GM12878 (cell line): ENCODE measurements around the gene LSM3. TPM values are rescaled to one million over a fixed set of nuclear protein-coding genes. Genes with fewer than 3 reads are reported as not detected.

ENCODE experiments used
- ATAC-seq: fragments of 200-7000 bp; cut with Tn5 transposase; 3 replicates; pipeline ENCODE4 v1.9.1; 2020; ENCODE audit warnings: mild to moderate bottlenecking, moderate library complexity
- BruUV-seq: library from RNA; stranded (reverse); fragments of 400-500 nt; replicated peaks from 2 replicates; lab custom pipeline; 2021; lab: Mats Ljungman, UMichigan
- CTCF ChIA-PET: fragments of 300-600 bp; sonication (Branson Sonifier 250); formaldehyde crosslinking; extraction: SDS; loops from one replicate; lab custom pipeline; 2021; ENCODE audit warnings: inconsistent platforms; lab: Yijun Ruan, JAX
- POLR2A ChIA-PET: fragments of 350-600 bp; formaldehyde crosslinking; extraction: SDS; loops from one replicate; lab custom pipeline; 2021; ENCODE audit warnings: inconsistent platforms; lab: Charles Lee
- RAD21 ChIA-PET: fragments of 300-600 bp; sonication (Branson Sonifier 250); formaldehyde crosslinking; loops from one replicate; lab custom pipeline; 2023; ENCODE audit warnings: antibody characterized with exemption; ENCODE audit not compliant: unreplicated experiment; lab: Charles Lee
- SMC1A ChIA-PET: fragments of 300-600 bp; sonication (Branson Sonifier 250); formaldehyde crosslinking; loops from one replicate; lab custom pipeline; 2023; ENCODE audit not compliant: unreplicated experiment, uncharacterized antibody; lab: Charles Lee
- DNase-seq: peaks from one replicate; pipeline ENCODE4 v3.0.0-alpha.2; 2011; ENCODE audit warnings: low read depth, low spot score
- FAIRE-seq: peaks from 3 replicates; lab custom pipeline; 2011; peaks lifted over from hg19 to GRCh38; lab: Jason Lieb, UNC
- H2AFZ ChIP-seq: 2 replicates; pipeline ENCODE4 v1.6.0; 2011; ENCODE audit warnings: low read depth, low read length, control low read depth; ENCODE audit not compliant: control insufficient read depth
- H3K27ac ChIP-seq: 2 replicates; pipeline ENCODE4 v1.5.1; 2011; ENCODE audit warnings: control low read depth; ENCODE audit not compliant: control insufficient read depth, insufficient read depth
- H3K27me3 ChIP-seq, 2 experiments: replicated peaks in 1 of 2; 2 replicates each; pipeline versions ENCODE4 v1.6.0 to v1.6.1; 2011; ENCODE audit warnings: low read length in 1 of 2; ENCODE audit not compliant: control insufficient read depth in 2 of 2, insufficient read depth in 2 of 2
- H3K36me3 ChIP-seq, 2 experiments: 2 replicates each; pipeline ENCODE4 v1.5.1; 2011; ENCODE audit warnings: low read length in 1 of 2; ENCODE audit not compliant: control insufficient read depth in 2 of 2, insufficient read depth in 2 of 2
- H3K4me1 ChIP-seq: 2 replicates; pipeline ENCODE4 v1.6.1; 2011; ENCODE audit warnings: mild to moderate bottlenecking, low read length, moderate library complexity, mixed read lengths; ENCODE audit not compliant: control insufficient read depth, insufficient read depth
- H3K4me2 ChIP-seq: 2 replicates; pipeline ENCODE4 v1.6.0; 2011; ENCODE audit warnings: control low read depth; ENCODE audit not compliant: control insufficient read depth, insufficient read depth
- H3K4me3 ChIP-seq: fragments of 200-600 bp; sonication (generic); 2 replicates; pipeline ENCODE4 v1.5.1; 2016
- H3K79me2 ChIP-seq: 2 replicates; pipeline ENCODE4 v1.6.0; 2011; ENCODE audit warnings: low read length; ENCODE audit not compliant: control insufficient read depth, insufficient read depth
- H3K9ac ChIP-seq: 2 replicates; pipeline ENCODE4 v1.8.0; 2011; ENCODE audit warnings: low read length, control low read depth, mixed read lengths; ENCODE audit not compliant: control insufficient read depth, insufficient read depth
- H3K9me3 ChIP-seq: replicated peaks from 3 replicates; pipeline ENCODE4 v1.5.1; 2011; ENCODE audit warnings: mild to moderate bottlenecking, low read length; ENCODE audit not compliant: control insufficient read depth, insufficient read depth
- H4K20me1 ChIP-seq: 2 replicates; pipeline ENCODE4 v1.6.0; 2011; ENCODE audit not compliant: control insufficient read depth, insufficient read depth
- FOXM1 ChIP-seq: IDR thresholded peaks from 2 replicates; pipeline ENCODE4 v1.6.1; 2012; ENCODE audit warnings: low read depth, mild to moderate bottlenecking, inconsistent platforms, low read length, moderate library complexity
- MTA2 ChIP-seq: fragments of 450-650 bp; IDR thresholded peaks from 2 replicates; pipeline ENCODE4 v1.6.1; 2016; ENCODE audit warnings: low read depth, mild to moderate bottlenecking, moderate library complexity
- MXI1 ChIP-seq: fragments of 150-350 bp; IDR thresholded peaks from 2 replicates; pipeline ENCODE4 v1.6.1; 2011; ENCODE audit warnings: low read depth, mild to moderate bottlenecking, inconsistent platforms, low read length, improper control_type of control experiment
- NFYA ChIP-seq: IDR thresholded peaks from 2 replicates; pipeline ENCODE4 v1.6.1; 2011; ENCODE audit warnings: low read depth, mild to moderate bottlenecking, low read length, improper control_type of control experiment, borderline replicate concordance
- POLR2A ChIP-seq: IDR thresholded peaks from 2 replicates; pipeline ENCODE4 v1.6.1; 2011; ENCODE audit warnings: low read depth, mild to moderate bottlenecking, low read length
- RCOR1 ChIP-seq: conservative IDR thresholded peaks from 2 replicates; pipeline ENCODE4 v1.6.1; 2012; ENCODE audit warnings: low read depth, low read length, improper control_type of control experiment
- SIN3A ChIP-seq: IDR thresholded peaks from 2 replicates; pipeline ENCODE4 v1.6.1; 2012; ENCODE audit warnings: low read depth, low read length, improper control_type of control experiment
- SPI1 ChIP-seq: IDR thresholded peaks from 2 replicates; pipeline ENCODE4 v1.6.1; 2011; ENCODE audit warnings: low read depth, mild to moderate bottlenecking, low read length, moderate library complexity, borderline replicate concordance; ENCODE audit not compliant: insufficient read depth
- SRF ChIP-seq, 2 experiments: IDR thresholded peaks; 2 replicates each; pipeline ENCODE4 v1.6.1; 2011; ENCODE audit warnings: low read depth in 2 of 2, low read length in 2 of 2, mild to moderate bottlenecking in 1 of 2, moderate library complexity in 1 of 2
- SUZ12 ChIP-seq: fragments of 200-600 bp; sonication (generic); IDR thresholded peaks from one replicate; pipeline ENCODE4 v1.6.1; 2018; ENCODE audit warnings: antibody characterized with exemption, mild to moderate bottlenecking; ENCODE audit not compliant: unreplicated experiment
- TBL1XR1 ChIP-seq: IDR thresholded peaks from 2 replicates; pipeline ENCODE4 v1.6.1; 2012; ENCODE audit warnings: low read depth, low read length, improper control_type of control experiment
- TCF3 ChIP-seq: IDR thresholded peaks from 2 replicates; pipeline ENCODE4 v1.6.1; 2012; ENCODE audit warnings: low read depth, mild to moderate bottlenecking, low read length, borderline replicate concordance; ENCODE audit not compliant: insufficient read depth
- ZBED1 ChIP-seq: IDR thresholded peaks from 2 replicates; pipeline ENCODE4 v1.6.1; 2016; ENCODE audit warnings: borderline replicate concordance
- ZNF622 ChIP-seq: fragments of 450-650 bp; IDR thresholded peaks from 2 replicates; pipeline ENCODE4 v1.6.1; 2017; ENCODE audit warnings: mild to moderate bottlenecking, inconsistent platforms
- ZZZ3 ChIP-seq: IDR thresholded peaks from 2 replicates; pipeline ENCODE4 v1.6.1; 2011; ENCODE audit warnings: low read depth; ENCODE audit not compliant: control insufficient read depth, insufficient read length
- WGBS: methylation state at CpG from one replicate; pipeline ENCODE4 v1.1.6; 2016; ENCODE audit warnings: low lambda C conversion rate; ENCODE audit not compliant: insufficient replicate concordance, insufficient coverage; ENCODE audit errors: missing lambda C conversion rate; 5-methylcytosine and 5-hydroxymethylcytosine counted together
- in situ Hi-C: fragments of 300-500 bp; cut with MboI; formaldehyde crosslinking; loops from 9 replicates; pipeline ENCODE4 v1.14.3; 2018; ENCODE audit warnings: mixed read lengths
- intact Hi-C: fragments of 100-400 bp; cut with micrococcal nuclease; formaldehyde crosslinking; loops from one replicate; pipeline ENCODE4 v1.14.2; 2022; ENCODE audit not compliant: unreplicated experiment
- polyA plus RNA-seq, 11 experiments: library from polyadenylated mRNA; depleted of rRNA in 4 of 11; unstranded in 6 of 11; stranded (reverse) in 5 of 11; fragments of >200 nt; fragmentation: Nextera tagmentation in 4 of 11; fragmentation: Illumina TruSeq in 1 of 11; extraction: Ambion mirVana in 4 of 11; extraction: Trizol in 1 of 11; gene quantifications; 1 replicate in 1 of 11; 2 replicates in 10 of 11; pipeline versions ENCODE4 v1.2.1 to v1.2.3, GENCODE V29; 2011 to 2016; ENCODE audit warnings: inconsistent platforms in 2 of 11, missing spikeins in 2 of 11, low read depth in 1 of 11
- total RNA-seq, 4 experiments: library from RNA; depleted of rRNA in 3 of 4; stranded (reverse); fragments of >200 nt in 3 of 4; fragmentation: Illumina TruSeq in 1 of 4; extraction: Trizol in 1 of 4; gene quantifications; 2 replicates each; pipeline versions ENCODE4 v1.2.1 to v1.2.3, GENCODE V29; 2013 to 2021
- TF ChIP-seq, protein P1 (sequence below): fragments of 150-350 bp; IDR thresholded peaks from 2 replicates; pipeline ENCODE4 v1.6.1; 2014; ENCODE audit warnings: mild to moderate bottlenecking, low read depth, low read length
- TF ChIP-seq, protein P2 (sequence below): fragments of 450-650 bp; IDR thresholded peaks from 2 replicates; pipeline ENCODE4 v1.6.1; 2017; ENCODE audit warnings: low read depth, mild to moderate bottlenecking, moderate library complexity

The LSM3 gene
- total and polyA plus RNA-seq, 10 of the 15 experiments (the other 5 are each of a cell fraction or from before 2014, with no cell fraction given): 15.5 to 111 (median 29.1) TPM

DNA sequence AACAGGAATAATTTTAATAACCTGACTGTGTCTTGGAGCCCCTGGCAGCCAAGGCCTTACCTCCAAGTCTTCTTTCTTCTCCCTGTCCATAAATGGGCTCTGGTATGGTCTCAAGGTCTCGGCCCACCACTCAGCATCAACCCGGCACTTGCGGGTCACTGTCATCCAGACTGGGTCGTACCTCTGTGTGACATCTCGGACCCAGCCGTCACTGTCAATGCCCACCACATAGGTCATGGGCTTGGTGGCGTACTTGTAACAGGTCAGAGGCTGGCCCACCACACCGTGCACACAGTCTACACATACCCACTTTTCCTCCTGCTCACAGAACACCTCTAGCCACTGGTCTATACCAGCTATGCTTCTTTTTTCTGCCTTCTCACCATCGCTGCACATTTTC is 20.7 kb upstream of the LSM3 start:
- H3K4me1 ChIP-seq: no peaks in the 10 kb centered on the region
- POLR2A ChIA-PET: no interaction called here
- TF ChIP-seq ZNF622: no peak
- TF ChIP-seq, protein P1, sequence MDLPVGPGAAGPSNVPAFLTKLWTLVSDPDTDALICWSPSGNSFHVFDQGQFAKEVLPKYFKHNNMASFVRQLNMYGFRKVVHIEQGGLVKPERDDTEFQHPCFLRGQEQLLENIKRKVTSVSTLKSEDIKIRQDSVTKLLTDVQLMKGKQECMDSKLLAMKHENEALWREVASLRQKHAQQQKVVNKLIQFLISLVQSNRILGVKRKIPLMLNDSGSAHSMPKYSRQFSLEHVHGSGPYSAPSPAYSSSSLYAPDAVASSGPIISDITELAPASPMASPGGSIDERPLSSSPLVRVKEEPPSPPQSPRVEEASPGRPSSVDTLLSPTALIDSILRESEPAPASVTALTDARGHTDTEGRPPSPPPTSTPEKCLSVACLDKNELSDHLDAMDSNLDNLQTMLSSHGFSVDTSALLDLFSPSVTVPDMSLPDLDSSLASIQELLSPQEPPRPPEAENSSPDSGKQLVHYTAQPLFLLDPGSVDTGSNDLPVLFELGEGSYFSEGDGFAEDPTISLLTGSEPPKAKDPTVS: no peak
- TF ChIP-seq FOXM1: no peak
- no peak for TF ChIP-seq MTA2
- no peak for TF ChIP-seq TCF3
- no peak for TF ChIP-seq SIN3A
- no peak overlapping the region for H3K27ac ChIP-seq
- in situ Hi-C loops: no loop called here
- no peak overlapping the region for H3K9ac ChIP-seq
- WGBS: 93% methylated on average over 9 of the region's 9 CpGs
- peaks cover 10 to 47% of the 10 kb centered on the region in 2 experiments for H3K36me3 ChIP-seq
- H3K27me3 ChIP-seq: no peaks in the 10 kb centered on the region
- peaks cover 9% of the 10 kb centered on the region; the same call in 2 of the 3 replicates for H3K9me3 ChIP-seq
- H3K4me2 ChIP-seq: no peak overlapping the region
- SMC1A ChIA-PET: no interaction called here
- H4K20me1 ChIP-seq: no peaks in the 10 kb centered on the region
- intact Hi-C loops: no loop called here
- RAD21 ChIA-PET: no interaction called here
- ATAC-seq (no peak), FAIRE-seq (no peak), DNase-seq (no peak)
- no peak overlapping the region for H2AFZ ChIP-seq
- CTCF ChIA-PET: no interaction called here
- no peaks in the 10 kb centered on the region for H3K79me2 ChIP-seq
- BruUV-seq: no TSS peak
- H3K4me3 ChIP-seq: no peak overlapping the region

DNA sequence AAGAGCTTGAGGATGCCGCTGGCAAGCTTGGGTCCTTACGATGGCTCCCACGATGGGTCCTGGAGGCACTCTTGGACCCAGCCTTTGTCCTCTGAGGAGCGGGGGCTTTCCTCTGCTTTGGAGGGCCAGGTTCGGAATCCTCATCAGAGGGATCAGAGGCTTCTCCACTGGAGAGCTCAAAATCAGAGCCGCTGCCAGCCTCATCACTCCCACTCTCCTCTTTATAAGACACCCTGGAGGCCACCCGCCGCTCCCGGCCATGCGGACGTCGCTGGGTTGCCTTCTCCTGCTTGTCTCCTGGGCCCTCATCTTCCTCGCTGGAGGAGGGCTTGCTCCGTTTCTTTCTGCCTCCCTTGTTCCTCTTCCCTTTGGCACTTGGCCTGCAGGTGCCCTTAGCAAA is 20.2 kb upstream of the LSM3 start:
- H4K20me1 ChIP-seq: no peaks in the 10 kb centered on the region
- no peak overlapping the region for H3K9ac ChIP-seq
- H3K79me2 ChIP-seq: no peaks in the 10 kb centered on the region
- DNase-seq: no peak
- no peak for FAIRE-seq
- H2AFZ ChIP-seq: no peak overlapping the region
- CTCF ChIA-PET: no interaction called here
- peaks cover 9 to 44% of the 10 kb centered on the region in 2 experiments for H3K36me3 ChIP-seq
- H3K27me3 ChIP-seq: no peaks in the 10 kb centered on the region
- WGBS: 95% methylated on average over 14 of the region's 14 CpGs
- in situ Hi-C loops: no loop called here
- H3K27ac ChIP-seq: no peak overlapping the region
- BruUV-seq: no TSS peak
- no peak for ATAC-seq
- POLR2A ChIA-PET: interaction anchor here (0.9 kb wide), 1 partner anchor 20 kb away, joined by 3 read pairs; the partner anchor contains the start of genes LSM3 and XPC
- H3K4me3 ChIP-seq: no peak overlapping the region
- RAD21 ChIA-PET: no interaction called here
- SMC1A ChIA-PET: interaction anchor here (0.9 kb wide), 1 partner anchor 21 kb away, joined by 3 read pairs; no protein-coding TSS in a partner anchor
- no peaks in the 10 kb centered on the region for H3K4me1 ChIP-seq
- intact Hi-C loops: no loop called here
- H3K9me3 ChIP-seq: peaks cover 9% of the 10 kb centered on the region; the same call in 2 of the 3 replicates
- H3K4me2 ChIP-seq: no peak overlapping the region
- TF ChIP-seq POLR2A (no peak), SPI1 (no peak), RCOR1 (no peak), ZZZ3 (no peak), NFYA (no peak), TBL1XR1 (no peak), ZBED1 (no peak), SUZ12 (no peak), SRF (IDR thresholded peaks at IDR 0.05; ENCODE audit: low read depth in 2 of 2, low read length in 2 of 2) (no peak), MXI1 (no peak)
- TF ChIP-seq, protein P2, sequence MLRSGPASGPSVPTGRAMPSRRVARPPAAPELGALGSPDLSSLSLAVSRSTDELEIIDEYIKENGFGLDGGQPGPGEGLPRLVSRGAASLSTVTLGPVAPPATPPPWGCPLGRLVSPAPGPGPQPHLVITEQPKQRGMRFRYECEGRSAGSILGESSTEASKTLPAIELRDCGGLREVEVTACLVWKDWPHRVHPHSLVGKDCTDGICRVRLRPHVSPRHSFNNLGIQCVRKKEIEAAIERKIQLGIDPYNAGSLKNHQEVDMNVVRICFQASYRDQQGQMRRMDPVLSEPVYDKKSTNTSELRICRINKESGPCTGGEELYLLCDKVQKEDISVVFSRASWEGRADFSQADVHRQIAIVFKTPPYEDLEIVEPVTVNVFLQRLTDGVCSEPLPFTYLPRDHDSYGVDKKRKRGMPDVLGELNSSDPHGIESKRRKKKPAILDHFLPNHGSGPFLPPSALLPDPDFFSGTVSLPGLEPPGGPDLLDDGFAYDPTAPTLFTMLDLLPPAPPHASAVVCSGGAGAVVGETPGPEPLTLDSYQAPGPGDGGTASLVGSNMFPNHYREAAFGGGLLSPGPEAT: no peak
